Natural killer cell (primary cell): ENCODE data around the gene TRRAP. TPM values are rescaled to one million over a fixed set of nuclear protein-coding genes. Genes with fewer than 3 reads are reported as not detected.

Experiments
- ATAC-seq, 3 donors: fragments of 150-1000 bp in 2 of 3; fragments of 200-7000 bp in 1 of 3; cut with Tn5 transposase; 1 replicate in 1 of 3; 2 replicates in 2 of 3; pipeline ENCODE4 v1.10.0; 2021; ENCODE audit warnings: mild to moderate bottlenecking in 2 of 3, moderate library complexity in 2 of 3
- DNase-seq, 2 donors: peaks; one replicate each; pipeline versions ENCODE4 v3.0.0 to v3.0.0-alpha.2; 2013 to 2021; ENCODE audit warnings: mixed read lengths in 1 of 2
- H3K27ac ChIP-seq: one replicate; pipeline ENCODE4 v1.5.1; 2013; ENCODE audit warnings: mild to moderate bottlenecking, low read length
- H3K27me3 ChIP-seq: one replicate; pipeline ENCODE4 v1.6.1; 2013; ENCODE audit warnings: low read length; ENCODE audit not compliant: control insufficient read depth, insufficient read depth
- H3K36me3 ChIP-seq: one replicate; pipeline ENCODE4 v1.6.1; 2013; ENCODE audit warnings: low read length; ENCODE audit not compliant: control insufficient read depth, insufficient read depth
- H3K4me1 ChIP-seq: one replicate; pipeline ENCODE4 v1.6.1; 2013; ENCODE audit warnings: low read length; ENCODE audit not compliant: control insufficient read depth, insufficient read depth
- H3K4me3 ChIP-seq: one replicate; pipeline ENCODE4 v1.5.1; 2013; ENCODE audit warnings: low read length
- H3K9me3 ChIP-seq: one replicate; pipeline ENCODE4 v1.6.1; 2013; ENCODE audit warnings: low read length; ENCODE audit not compliant: control insufficient read depth, insufficient read depth
- H3K27ac Mint-ChIP-seq, 2 donors: one replicate each; pipeline ENCODE4 v1.8.0; 2022; ENCODE audit warnings: mild to moderate bottlenecking in 2 of 2, mixed read lengths in 2 of 2, moderate library complexity in 1 of 2
- H3K27me3 Mint-ChIP-seq, 2 donors: one replicate each; pipeline ENCODE4 v1.8.0; 2022; ENCODE audit warnings: low read depth in 2 of 2, mixed read lengths in 2 of 2
- H3K36me3 Mint-ChIP-seq: one replicate; pipeline ENCODE4 v1.8.0; 2022; ENCODE audit warnings: mixed read lengths
- H3K4me1 Mint-ChIP-seq, 2 donors: one replicate each; pipeline ENCODE4 v1.8.0; 2022; ENCODE audit warnings: mixed read lengths in 2 of 2
- H3K4me3 Mint-ChIP-seq: one replicate; pipeline ENCODE4 v1.8.0; 2022; ENCODE audit warnings: mild to moderate bottlenecking, moderate library complexity, mixed read lengths
- H3K9me3 Mint-ChIP-seq, 2 donors: one replicate each; pipeline ENCODE4 v1.8.0; 2022; ENCODE audit warnings: mixed read lengths in 2 of 2
- WGBS: methylation state at CpG from one replicate; pipeline ENCODE4 v1.1.7; 2013; ENCODE audit warnings: missing lambda C conversion rate; ENCODE audit not compliant: insufficient coverage; 5-methylcytosine and 5-hydroxymethylcytosine counted together
- intact Hi-C: fragments of 100-400 bp; cut with micrococcal nuclease; formaldehyde crosslinking; loops from one replicate; pipeline ENCODE4 v1.14.2; 2022
- total RNA-seq, 4 donors: library from RNA; stranded (reverse); fragments of 120-200 nt in 1 of 4; gene quantifications; one replicate each; pipeline versions ENCODE4 v1.2.3 to v1.2.4, GENCODE V29; 2013 to 2022
- TF ChIP-seq, protein P1 (sequence below): fragments of 200-600 bp; IDR thresholded peaks from one replicate; pipeline ENCODE4 v1.8.0; 2022; ENCODE audit warnings: antibody characterized with exemption

Gene TRRAP
- total RNA-seq, 3 donors from 2014 or later (not counting 1 experiment from before 2014, with no cell fraction given), result 45.4 to 62.9 (median 62.4) TPM

DNA sequence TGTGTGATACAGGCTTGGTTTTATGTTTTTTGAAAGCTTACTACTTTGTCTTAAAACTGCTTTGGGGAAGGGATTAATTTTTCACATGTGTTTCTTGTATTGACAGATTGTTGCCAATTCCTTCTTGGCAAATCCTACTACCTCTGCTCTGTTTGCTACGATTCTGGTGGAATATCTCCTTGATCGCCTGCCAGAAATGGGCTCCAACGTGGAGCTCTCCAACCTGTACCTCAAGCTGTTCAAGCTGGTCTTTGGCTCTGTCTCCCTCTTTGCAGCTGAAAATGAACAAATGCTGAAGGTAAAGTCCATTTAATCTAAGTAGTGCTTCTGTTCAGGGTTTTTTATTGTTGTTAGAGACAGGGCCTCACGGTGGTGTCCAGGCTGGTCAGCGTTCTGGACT lies 33.6 kb downstream of the TRRAP start:
- TF ChIP-seq, protein P1, sequence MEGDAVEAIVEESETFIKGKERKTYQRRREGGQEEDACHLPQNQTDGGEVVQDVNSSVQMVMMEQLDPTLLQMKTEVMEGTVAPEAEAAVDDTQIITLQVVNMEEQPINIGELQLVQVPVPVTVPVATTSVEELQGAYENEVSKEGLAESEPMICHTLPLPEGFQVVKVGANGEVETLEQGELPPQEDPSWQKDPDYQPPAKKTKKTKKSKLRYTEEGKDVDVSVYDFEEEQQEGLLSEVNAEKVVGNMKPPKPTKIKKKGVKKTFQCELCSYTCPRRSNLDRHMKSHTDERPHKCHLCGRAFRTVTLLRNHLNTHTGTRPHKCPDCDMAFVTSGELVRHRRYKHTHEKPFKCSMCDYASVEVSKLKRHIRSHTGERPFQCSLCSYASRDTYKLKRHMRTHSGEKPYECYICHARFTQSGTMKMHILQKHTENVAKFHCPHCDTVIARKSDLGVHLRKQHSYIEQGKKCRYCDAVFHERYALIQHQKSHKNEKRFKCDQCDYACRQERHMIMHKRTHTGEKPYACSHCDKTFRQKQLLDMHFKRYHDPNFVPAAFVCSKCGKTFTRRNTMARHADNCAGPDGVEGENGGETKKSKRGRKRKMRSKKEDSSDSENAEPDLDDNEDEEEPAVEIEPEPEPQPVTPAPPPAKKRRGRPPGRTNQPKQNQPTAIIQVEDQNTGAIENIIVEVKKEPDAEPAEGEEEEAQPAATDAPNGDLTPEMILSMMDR, result no peak
- WGBS, result 91% methylated on average over 5 of the region's 5 CpGs

DNA sequence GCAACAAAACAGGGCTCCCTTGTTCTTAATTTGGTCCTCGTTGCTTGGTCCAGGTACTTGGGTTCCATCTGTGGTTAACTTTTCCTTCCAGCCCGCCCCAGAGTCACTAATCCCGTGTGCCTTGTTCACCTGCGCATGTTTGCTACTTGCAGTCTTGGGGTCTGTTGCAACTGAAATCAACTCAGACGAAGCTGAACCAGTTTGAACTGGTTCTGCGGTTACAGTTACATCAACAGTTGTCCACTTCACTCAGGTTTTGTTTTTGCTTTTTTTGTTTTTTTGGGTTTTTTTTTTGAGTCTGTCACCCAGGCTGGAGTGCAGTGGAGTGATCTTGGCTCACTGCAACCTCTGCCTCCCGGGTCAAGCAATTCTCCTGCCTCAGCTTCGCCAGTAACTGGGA lies 34.7 kb downstream of the TRRAP start:
- no peak overlapping the region for H3K27ac Mint-ChIP-seq
- no peaks in the 10 kb centered on the region for H3K9me3 Mint-ChIP-seq
- Histone ChIP-seq H3K9me3 (no peaks in the 10 kb centered on the region), H3K36me3 (peaks cover 76% of the 10 kb centered on the region), H3K27me3 (no peaks in the 10 kb centered on the region), H3K4me3 (no peak overlapping the region), H3K27ac (no peak overlapping the region), H3K4me1 (no peaks in the 10 kb centered on the region)
- intact Hi-C loops, result no loop called here
- 91% methylated on average over 8 of the region's 8 CpGs for WGBS
- H3K4me3 Mint-ChIP-seq, result no peak overlapping the region
- no peaks in the 10 kb centered on the region for H3K27me3 Mint-ChIP-seq
- DNase-seq (no peak), ATAC-seq (no peak)
- TF ChIP-seq, protein P1, result no peak
- peaks cover 22% of the 10 kb centered on the region for H3K36me3 Mint-ChIP-seq
- H3K4me1 Mint-ChIP-seq, result no peaks in the 10 kb centered on the region

More for the DNA sequence above, 33.6 kb downstream of the TRRAP start:
- H3K27me3 ChIP-seq, result no peaks in the 10 kb centered on the region
- intact Hi-C loops, result no loop called here
- Mint-ChIP-seq H3K4me3 (no peak overlapping the region), H3K9me3 (no peaks in the 10 kb centered on the region), H3K27ac (no peak overlapping the region), H3K36me3 (peaks cover 22% of the 10 kb centered on the region), H3K27me3 (no peaks in the 10 kb centered on the region), H3K4me1 (no peaks in the 10 kb centered on the region)
- no peak overlapping the region for H3K4me3 ChIP-seq
- H3K36me3 ChIP-seq, result peaks cover 69% of the 10 kb centered on the region
- DNase-seq, result no peak
- no peaks in the 10 kb centered on the region for H3K9me3 ChIP-seq
- H3K27ac ChIP-seq, result no peak overlapping the region
- ATAC-seq, result no peak
- no peaks in the 10 kb centered on the region for H3K4me1 ChIP-seq

DNA sequence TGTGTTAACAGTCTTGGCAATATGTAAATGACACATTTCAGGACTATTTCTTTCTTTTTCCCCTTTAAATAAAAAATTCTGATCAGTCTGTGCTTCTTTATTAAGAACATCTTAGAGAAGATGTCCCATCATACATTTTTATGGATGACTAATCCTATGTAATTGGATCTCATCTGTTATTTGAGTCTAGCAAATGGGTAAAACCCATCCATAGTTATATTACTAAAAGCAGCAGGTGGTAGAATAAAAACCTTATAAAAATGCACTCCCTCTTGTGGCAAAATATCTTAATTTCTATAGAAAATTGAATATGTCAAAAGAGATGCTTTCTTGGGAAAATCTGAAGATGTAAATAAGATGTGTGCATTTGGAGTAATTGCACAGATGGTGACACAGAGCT lies 35.3 kb downstream of the TRRAP start:
- Mint-ChIP-seq H3K27ac (no peak overlapping the region), H3K4me3 (no peak overlapping the region), H3K27me3 (no peaks in the 10 kb centered on the region), H3K36me3 (peaks cover 22% of the 10 kb centered on the region), H3K9me3 (no peaks in the 10 kb centered on the region), H3K4me1 (no peaks in the 10 kb centered on the region)
- intact Hi-C loops, result no loop called here
- no peak overlapping the region for H3K4me3 ChIP-seq
- no peak overlapping the region for H3K27ac ChIP-seq
- TF ChIP-seq, protein P1, result no peak
- H3K27me3 ChIP-seq, result no peaks in the 10 kb centered on the region
- H3K9me3 ChIP-seq, result no peaks in the 10 kb centered on the region
- peaks cover 73% of the 10 kb centered on the region for H3K36me3 ChIP-seq
- no peaks in the 10 kb centered on the region for H3K4me1 ChIP-seq
- DNase-seq (no peak), ATAC-seq (no peak)

DNA sequence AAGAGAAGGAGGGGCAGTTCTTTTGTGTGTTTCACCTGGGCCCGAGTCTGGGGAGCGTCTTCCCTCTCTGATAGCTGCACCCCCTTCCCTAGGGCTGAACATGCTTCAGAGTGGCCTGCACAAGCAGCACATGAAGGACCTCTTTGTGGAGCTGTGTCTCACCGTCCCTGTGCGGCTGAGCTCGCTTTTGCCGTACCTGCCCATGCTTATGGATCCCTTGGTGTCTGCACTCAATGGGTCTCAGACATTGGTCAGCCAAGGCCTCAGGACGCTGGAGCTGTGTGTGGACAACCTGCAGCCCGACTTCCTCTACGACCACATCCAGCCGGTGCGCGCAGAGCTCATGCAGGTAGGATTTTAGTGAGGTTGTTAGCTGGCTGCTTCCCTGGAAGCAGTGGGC lies 39.0 kb downstream of the TRRAP start:
- Mint-ChIP-seq H3K27me3 (no peaks in the 10 kb centered on the region), H3K4me1 (peaks cover 0 to 3% of the 10 kb centered on the region in 2 donors), H3K9me3 (no peaks in the 10 kb centered on the region), H3K36me3 (peaks cover 19% of the 10 kb centered on the region), H3K4me3 (no peak overlapping the region), H3K27ac (no peak overlapping the region)
- ATAC-seq, result no peak
- TF ChIP-seq, protein P1, result no peak
- Histone ChIP-seq H3K27ac (no peak overlapping the region), H3K36me3 (peaks cover 67% of the 10 kb centered on the region), H3K9me3 (no peaks in the 10 kb centered on the region), H3K4me3 (no peak overlapping the region), H3K4me1 (no peaks in the 10 kb centered on the region), H3K27me3 (no peaks in the 10 kb centered on the region)
- intact Hi-C loops, result no loop called here
- WGBS, result 98% methylated on average over 12 of the region's 12 CpGs
- no peak for DNase-seq
